IPS-15b (cell line): ENCODE results near the gene BBIP1.

Source experiments
- H3K27me3 ChIP-seq: one replicate; pipeline ENCODE4 v1.6.1; 2013; ENCODE audit warnings: low read length; ENCODE audit not compliant: control insufficient read depth, insufficient read depth
- H3K36me3 ChIP-seq: one replicate; pipeline ENCODE4 v1.6.1; 2013; ENCODE audit warnings: low read length; ENCODE audit not compliant: control insufficient read depth, insufficient read depth
- H3K4me1 ChIP-seq: one replicate; pipeline ENCODE4 v1.6.1; 2013; ENCODE audit warnings: mild to moderate bottlenecking, low read length; ENCODE audit not compliant: control insufficient read depth, insufficient read depth
- H3K4me3 ChIP-seq: one replicate; pipeline ENCODE4 v1.5.1; 2013; ENCODE audit warnings: low read depth, low read length
- H3K9ac ChIP-seq: one replicate; pipeline ENCODE4 v1.6.1; 2013; ENCODE audit warnings: low read depth, mild to moderate bottlenecking, low read length
- H3K9me3 ChIP-seq: one replicate; pipeline ENCODE4 v1.6.1; 2013; ENCODE audit warnings: mild to moderate bottlenecking, low read length; ENCODE audit not compliant: control insufficient read depth, insufficient read depth

Gene BBIP1

GRCh38 chr10:110857265-110858171, 61.5 kb downstream of the BBIP1 start:
- no peaks in the 10 kb centered on the region for H3K4me1 ChIP-seq
- H3K9me3 ChIP-seq: no peaks in the 10 kb centered on the region
- no peaks in the 10 kb centered on the region for H3K36me3 ChIP-seq
- no peaks in the 10 kb centered on the region for H3K27me3 ChIP-seq
- H3K4me3 ChIP-seq: no peak overlapping the region
- H3K9ac ChIP-seq: no peak overlapping the region

DNA sequence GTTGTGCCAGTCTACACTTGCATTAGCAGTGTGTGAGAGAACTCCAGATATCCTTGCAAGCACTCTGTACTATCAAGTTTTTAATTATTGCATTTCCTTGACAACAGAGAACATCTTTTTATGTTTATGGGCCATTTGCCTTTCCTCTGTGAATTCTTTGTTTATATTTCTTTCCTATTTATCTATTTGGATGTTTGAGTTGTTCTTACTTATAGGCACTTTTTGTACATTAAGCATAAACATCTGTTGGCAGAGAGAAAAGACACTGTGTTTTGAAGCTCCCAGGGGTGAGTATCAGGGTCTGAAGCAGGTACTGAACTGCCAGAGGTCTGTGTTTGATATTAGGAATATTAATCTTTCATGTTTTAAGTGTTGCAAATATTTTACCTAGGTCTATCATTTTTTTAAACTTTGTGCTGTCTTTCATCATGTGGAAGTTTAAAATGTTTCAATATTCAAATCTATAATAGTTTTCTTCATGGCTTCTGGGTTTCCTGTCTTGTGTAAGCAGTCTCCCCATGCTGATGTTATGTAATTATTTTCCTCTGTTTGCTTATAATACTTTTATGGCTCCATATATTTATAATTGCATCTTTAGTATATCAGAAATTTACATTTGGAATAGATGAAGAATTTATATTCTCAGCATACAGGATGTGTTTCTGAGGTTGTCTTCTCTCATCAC, 64.9 kb downstream of the BBIP1 start:
- no peaks in the 10 kb centered on the region for H3K9me3 ChIP-seq
- no peaks in the 10 kb centered on the region for H3K27me3 ChIP-seq
- H3K36me3 ChIP-seq: no peaks in the 10 kb centered on the region
- no peak overlapping the region for H3K9ac ChIP-seq
- no peaks in the 10 kb centered on the region for H3K4me1 ChIP-seq
- no peak overlapping the region for H3K4me3 ChIP-seq

DNA sequence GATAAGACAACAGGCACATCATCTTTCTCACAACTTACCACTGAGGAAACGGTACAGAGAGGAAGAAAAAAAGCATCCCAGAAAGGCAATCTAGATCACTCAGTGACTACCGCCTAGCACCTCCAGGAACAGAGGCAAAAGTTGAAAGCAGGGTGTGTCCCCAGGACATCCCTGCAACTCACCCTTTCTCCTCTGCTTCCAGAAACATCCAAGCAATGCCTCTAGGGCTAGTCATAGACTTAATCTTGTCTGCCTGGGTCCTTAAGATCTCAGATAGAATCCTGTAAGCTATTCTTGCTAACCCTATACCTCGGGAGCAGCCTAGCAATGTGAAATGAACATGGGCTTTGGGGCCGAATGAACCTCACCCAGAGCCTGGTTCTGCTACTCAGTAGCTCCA, 66.0 kb downstream of the BBIP1 start:
- Histone ChIP-seq H3K9ac (no peak overlapping the region), H3K9me3 (no peaks in the 10 kb centered on the region), H3K27me3 (no peaks in the 10 kb centered on the region), H3K4me1 (no peaks in the 10 kb centered on the region), H3K36me3 (no peaks in the 10 kb centered on the region), H3K4me3 (no peak overlapping the region)

- Histone ChIP-seq H3K27me3 (no peaks in the 10 kb centered on the region), H3K36me3 (no peaks in the 10 kb centered on the region), H3K9ac (no peak overlapping the region), H3K4me1 (no peaks in the 10 kb centered on the region), H3K9me3 (no peaks in the 10 kb centered on the region), H3K4me3 (no peak overlapping the region)
Measured at GRCh38 chr10:110852255-110852896, 66.6 kb downstream of the BBIP1 start.

- Histone ChIP-seq H3K4me3 (no peak overlapping the region), H3K36me3 (no peaks in the 10 kb centered on the region), H3K9me3 (no peaks in the 10 kb centered on the region), H3K9ac (no peak overlapping the region), H3K27me3 (no peaks in the 10 kb centered on the region), H3K4me1 (no peaks in the 10 kb centered on the region)
Measured at GRCh38 chr10:110851020-110851612, 67.9 kb downstream of the BBIP1 start.

DNA sequence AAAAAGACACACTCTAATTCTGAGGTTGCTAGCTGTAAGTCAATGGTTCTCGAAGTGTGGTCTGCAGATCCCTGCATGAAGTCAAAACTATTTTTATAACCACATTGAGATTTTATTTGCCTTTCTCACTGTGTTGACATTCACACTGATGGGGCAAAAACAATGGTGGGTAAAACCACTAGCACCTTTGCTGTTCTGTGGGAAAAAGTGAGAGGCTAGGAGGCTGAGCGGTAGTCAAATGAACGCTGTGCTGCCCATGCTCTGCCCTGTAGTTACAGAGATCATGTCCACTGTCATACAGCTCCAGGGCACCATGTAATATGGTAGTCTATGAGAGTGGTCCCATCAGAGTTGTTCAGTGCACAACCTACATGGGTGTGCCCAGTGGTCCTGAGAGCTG, 68.9 kb downstream of the BBIP1 start:
- no peaks in the 10 kb centered on the region for H3K27me3 ChIP-seq
- no peak overlapping the region for H3K4me3 ChIP-seq
- no peaks in the 10 kb centered on the region for H3K9me3 ChIP-seq
- H3K4me1 ChIP-seq: no peaks in the 10 kb centered on the region
- no peak overlapping the region for H3K9ac ChIP-seq
- H3K36me3 ChIP-seq: no peaks in the 10 kb centered on the region
